ENCODE results near the gene ABCA9. TPM values are rescaled to one million over a fixed set of nuclear protein-coding genes. Genes with fewer than 3 reads are reported as not detected.

ABCA9 gene
- total RNA-seq, 4 donors from 2014 or later = 5.8 to 23.8 (median 13.9) TPM

GRCh38 chr17:69031839-69032238 lies 28.9 kb downstream of the ABCA9 start:
- Histone ChIP-seq H3K27ac (no peak overlapping the region), H3K4me1 (no peaks in the 10 kb centered on the region), H3K9me3 (no peaks in the 10 kb centered on the region), H3K4me3 (no peak overlapping the region), H3K27me3 (no peaks in the 10 kb centered on the region), H3K36me3 (no peaks in the 10 kb centered on the region)
- in situ Hi-C loops (cut with MboI; ENCODE audit: low pct_ligation_motif_present in 1 of 4, low pct_unique_long_range_greater_than_20kb in 1 of 4, low sequenced_read_pairs in 3 of 4) (no loop called here), intact Hi-C loops (cut with DNase I; ENCODE audit: low total_unique reads) (no loop called here)
- TF ChIP-seq CTCF (IDR thresholded peaks at IDR 0.05) (no peak), POLR2A (IDR thresholded peaks at IDR 0.05) (no peak), EP300 (IDR thresholded peaks at IDR 0.05; ENCODE audit: low read depth) (no peak), POLR2AphosphoS5 (IDR thresholded peaks at IDR 0.05) (no peak)
- no peak for DNase-seq
- 78 to 85% methylated on average over 2 to 3 of the region's 3 CpGs for WGBS, 2 donors (ENCODE audit: low coverage in 1 of 2)

GRCh38 chr17:69030169-69030568 lies 30.6 kb downstream of the ABCA9 start:
- no peaks in the 10 kb centered on the region for H3K36me3 ChIP-seq
- DNase-seq = no peak
- H3K27me3 ChIP-seq = no peaks in the 10 kb centered on the region
- no peak overlapping the region for H3K27ac ChIP-seq
- intact Hi-C loops (cut with DNase I; ENCODE audit: low total_unique reads) = no loop called here
- no peaks in the 10 kb centered on the region for H3K9me3 ChIP-seq
- in situ Hi-C loops (cut with MboI; ENCODE audit: low pct_ligation_motif_present in 1 of 4, low pct_unique_long_range_greater_than_20kb in 1 of 4, low sequenced_read_pairs in 3 of 4) = no loop called here
- no peaks in the 10 kb centered on the region for H3K4me1 ChIP-seq
- TF ChIP-seq EP300 (IDR thresholded peaks at IDR 0.05; ENCODE audit: low read depth) (no peak), CTCF (IDR thresholded peaks at IDR 0.05) (no peak), POLR2A (IDR thresholded peaks at IDR 0.05) (no peak), POLR2AphosphoS5 (IDR thresholded peaks at IDR 0.05) (no peak)
- 93 to 95% methylated on average over 1 of the region's 1 CpG for WGBS, 2 donors (ENCODE audit: low coverage in 1 of 2)
- H3K4me3 ChIP-seq = no peak overlapping the region

GRCh38 chr17:69018687-69019086 lies 42.0 kb downstream of the ABCA9 start:
- H3K36me3 ChIP-seq = no peaks in the 10 kb centered on the region
- H3K4me1 ChIP-seq = no peaks in the 10 kb centered on the region
- 44 to 68% methylated on average over 1 of the region's 1 CpG for WGBS, 2 donors (ENCODE audit: low coverage in 1 of 2)
- no peaks in the 10 kb centered on the region for H3K27me3 ChIP-seq
- H3K27ac ChIP-seq = no peak overlapping the region
- intact Hi-C loops (cut with DNase I; ENCODE audit: low total_unique reads) = no loop called here
- TF ChIP-seq POLR2AphosphoS5 (IDR thresholded peaks at IDR 0.05) = no peak
- TF ChIP-seq EP300 (IDR thresholded peaks at IDR 0.05; ENCODE audit: low read depth) = no peak
- no peak for TF ChIP-seq POLR2A (IDR thresholded peaks at IDR 0.05)
- no peak for TF ChIP-seq CTCF (IDR thresholded peaks at IDR 0.05)
- in situ Hi-C loops (cut with MboI; ENCODE audit: low pct_ligation_motif_present in 1 of 4, low pct_unique_long_range_greater_than_20kb in 1 of 4, low sequenced_read_pairs in 3 of 4) = no loop called here
- H3K4me3 ChIP-seq = no peak overlapping the region
- DNase-seq = no peak
- H3K9me3 ChIP-seq = no peaks in the 10 kb centered on the region

- in situ Hi-C loops (cut with MboI; ENCODE audit: low pct_ligation_motif_present in 1 of 4, low pct_unique_long_range_greater_than_20kb in 1 of 4, low sequenced_read_pairs in 3 of 4) (no loop called here), intact Hi-C loops (cut with DNase I; ENCODE audit: low total_unique reads) (no loop called here)
- 62 to 77% methylated on average over 2 to 3 of the region's 3 CpGs for whole genome bisulfite sequencing, 2 donors (ENCODE audit: low coverage in 1 of 2)
These were observed 42.6 kb downstream of the ABCA9 start for GRCh38 chr17:69018022-69018615.

More at GRCh38 chr17:69018022-69018615, 42.6 kb downstream of the ABCA9 start:
- Histone ChIP-seq H3K27ac (no peak overlapping the region), H3K4me3 (no peak overlapping the region), H3K36me3 (no peaks in the 10 kb centered on the region), H3K27me3 (no peaks in the 10 kb centered on the region), H3K4me1 (no peaks in the 10 kb centered on the region), H3K9me3 (no peaks in the 10 kb centered on the region)
- TF ChIP-seq CTCF (IDR thresholded peaks at IDR 0.05) = no peak
- no peak for TF ChIP-seq POLR2A (IDR thresholded peaks at IDR 0.05)
- no peak for TF ChIP-seq EP300 (IDR thresholded peaks at IDR 0.05; ENCODE audit: low read depth)
- DNase-seq = no peak

Data from transverse colon (tissue), 4 donors.